HuH-7 (cell line): ENCODE data around the gene SIPA1L3.

Experiments used
- DNase-seq: peaks from one replicate; pipeline ENCODE4 v3.0.0; 2011; ENCODE audit warnings: low spot score

SIPA1L3 gene

DNA sequence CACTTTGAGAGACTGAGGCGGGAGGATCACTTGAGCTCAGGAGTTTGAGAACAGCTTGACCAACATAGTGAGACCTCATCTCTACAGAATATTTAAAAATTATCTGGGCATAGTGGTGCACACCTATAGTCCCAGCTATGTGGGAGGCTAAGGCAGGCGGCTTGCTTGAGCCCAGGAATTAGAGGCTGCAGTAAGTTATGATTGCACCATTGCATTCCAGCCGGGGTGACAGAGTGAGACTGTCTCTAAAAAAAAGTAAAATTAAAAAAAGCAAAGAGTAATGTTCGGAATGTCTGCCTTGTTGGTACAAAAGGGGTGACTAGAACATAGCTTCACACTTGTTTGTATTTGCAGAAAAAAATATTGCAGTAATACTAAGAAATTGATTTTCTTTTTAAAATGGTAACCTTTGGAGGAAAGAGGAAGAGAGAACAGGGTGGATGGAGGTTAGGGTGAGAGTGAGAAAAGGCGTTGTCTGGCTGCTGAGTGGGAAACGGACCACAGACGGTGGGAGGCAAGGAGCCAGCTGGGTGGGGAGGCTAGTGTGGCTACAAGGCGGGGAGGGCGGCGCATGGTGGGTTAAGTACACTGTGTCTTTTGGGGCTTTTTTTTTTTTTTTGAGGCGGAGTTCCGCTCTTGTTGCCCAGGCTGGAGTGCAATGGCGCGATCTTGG is 339.0 kb downstream of the SIPA1L3 start:
- no peak for DNase-seq

DNA sequence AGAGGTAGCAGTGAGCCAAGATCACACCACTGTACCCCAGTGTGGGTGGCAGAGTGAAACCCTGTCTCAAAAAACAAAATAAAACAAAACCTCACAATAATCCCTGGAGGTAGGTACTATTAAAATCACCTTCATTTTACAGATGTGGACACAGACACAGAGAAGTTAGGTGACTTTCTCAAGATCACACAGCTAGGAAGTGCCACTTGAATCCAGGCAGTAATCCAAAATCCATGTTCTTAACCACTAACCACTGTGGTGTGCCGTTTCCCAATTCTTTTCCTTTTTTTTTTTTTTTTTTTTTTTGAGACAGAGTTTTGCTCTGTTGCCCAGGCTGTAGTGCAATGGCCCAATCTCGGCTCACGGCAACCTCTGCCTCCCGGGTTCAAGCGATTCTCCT is 340.1 kb downstream of the SIPA1L3 start:
- no peak for DNase-seq

DNA sequence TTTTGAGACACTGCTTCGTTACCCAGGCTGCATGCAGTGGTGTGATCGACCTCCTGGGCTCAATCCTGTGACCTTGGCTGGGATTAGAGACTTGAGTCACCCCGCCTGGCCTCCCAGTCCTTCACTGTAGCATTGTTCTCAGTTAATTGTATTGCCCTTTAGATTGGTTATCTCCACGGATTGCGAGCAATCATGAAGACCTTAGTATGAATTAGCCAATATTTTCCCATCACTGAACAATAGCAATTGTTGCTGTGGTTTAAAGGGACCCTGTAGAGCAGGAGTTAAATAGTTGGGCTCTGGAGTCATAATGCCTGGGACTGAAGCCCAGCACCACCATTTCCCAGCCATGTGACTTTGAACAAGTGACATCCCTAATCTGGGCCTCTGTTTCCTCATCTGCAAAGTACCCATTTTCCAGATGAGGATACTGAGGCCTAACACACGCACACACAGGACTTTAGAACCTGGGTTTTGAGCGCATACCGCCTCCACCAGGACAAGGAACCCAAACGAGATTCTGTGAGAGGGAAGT is 340.8 kb downstream of the SIPA1L3 start:
- no peak for DNase-seq

DNA sequence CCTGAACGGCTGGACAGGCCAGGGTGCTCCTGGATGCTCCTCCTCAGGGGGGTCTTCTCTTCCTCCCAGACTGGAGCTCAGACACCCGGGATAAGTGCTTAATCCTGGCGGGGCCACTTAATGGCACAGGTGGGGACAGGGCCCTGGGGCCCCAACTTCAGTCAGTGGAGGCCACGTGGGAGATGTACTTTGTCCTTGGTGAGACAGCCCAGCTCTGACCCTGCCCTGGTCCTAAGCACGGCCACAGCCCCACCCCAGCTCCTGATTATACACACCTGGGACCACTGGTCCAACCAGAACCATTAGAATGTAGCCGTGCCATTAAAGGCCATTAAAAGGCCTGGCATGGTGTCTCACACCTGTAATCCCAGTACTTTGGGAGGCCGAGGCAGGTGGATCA is 341.4 kb downstream of the SIPA1L3 start:
- DNase-seq, result no peak

DNA sequence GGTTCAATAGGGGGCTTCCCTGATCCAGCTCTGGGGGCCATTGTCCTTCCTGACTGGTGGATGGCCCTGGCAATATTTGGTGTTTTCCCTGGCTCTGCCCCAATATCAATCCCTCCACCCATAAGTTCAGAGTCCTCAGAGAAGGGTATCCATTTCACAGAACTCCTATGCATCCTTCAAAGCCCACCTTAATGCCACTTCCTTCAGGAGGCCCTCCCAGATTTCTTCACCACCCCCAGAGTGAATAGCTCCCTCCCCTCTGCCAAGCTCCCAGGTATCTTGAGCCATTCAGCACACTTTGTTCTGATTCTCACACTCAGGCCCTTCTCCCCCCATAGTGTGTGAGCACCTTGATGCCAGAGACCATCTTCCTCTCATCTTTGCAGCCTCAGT is 343.4 kb downstream of the SIPA1L3 start:
- no peak for DNase-seq

DNA sequence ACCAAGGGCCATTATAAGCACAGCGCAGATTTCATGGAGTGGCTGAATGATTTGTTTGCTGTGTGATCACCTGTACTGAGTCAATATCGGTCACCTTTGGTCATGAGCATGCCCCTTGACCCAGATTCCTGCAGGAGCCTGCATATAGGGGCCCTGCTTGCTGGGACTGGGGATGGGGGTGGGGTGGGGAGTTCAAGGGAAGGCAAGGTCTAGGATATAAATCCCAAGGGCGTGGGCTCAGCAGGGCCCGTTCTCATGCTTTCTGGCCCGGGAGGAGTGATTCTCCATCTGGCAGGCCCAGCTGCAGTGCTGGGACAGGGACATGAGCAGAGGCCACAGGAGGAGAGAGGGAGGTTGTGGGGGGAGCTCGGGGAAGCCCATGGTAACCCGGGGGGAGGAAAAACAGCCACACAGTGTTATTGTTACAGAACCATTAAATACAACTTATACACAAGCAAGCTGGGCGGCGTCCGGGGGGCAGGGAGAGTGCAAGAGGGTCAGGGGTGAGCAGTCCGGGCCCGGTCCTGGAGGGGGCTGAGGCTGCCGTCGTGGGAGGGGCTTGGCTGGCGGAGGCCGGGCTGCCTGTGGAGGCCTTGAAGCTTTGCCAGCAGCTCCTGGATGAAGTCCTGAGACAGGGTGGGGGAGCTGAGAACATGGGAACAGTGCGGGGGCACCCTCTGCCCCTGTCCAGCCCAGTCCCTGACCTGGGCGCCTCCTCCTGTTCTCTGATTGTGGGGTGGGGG is 344.0 kb downstream of the SIPA1L3 start:
- DNase-seq, result peak; percentile 87

DNA sequence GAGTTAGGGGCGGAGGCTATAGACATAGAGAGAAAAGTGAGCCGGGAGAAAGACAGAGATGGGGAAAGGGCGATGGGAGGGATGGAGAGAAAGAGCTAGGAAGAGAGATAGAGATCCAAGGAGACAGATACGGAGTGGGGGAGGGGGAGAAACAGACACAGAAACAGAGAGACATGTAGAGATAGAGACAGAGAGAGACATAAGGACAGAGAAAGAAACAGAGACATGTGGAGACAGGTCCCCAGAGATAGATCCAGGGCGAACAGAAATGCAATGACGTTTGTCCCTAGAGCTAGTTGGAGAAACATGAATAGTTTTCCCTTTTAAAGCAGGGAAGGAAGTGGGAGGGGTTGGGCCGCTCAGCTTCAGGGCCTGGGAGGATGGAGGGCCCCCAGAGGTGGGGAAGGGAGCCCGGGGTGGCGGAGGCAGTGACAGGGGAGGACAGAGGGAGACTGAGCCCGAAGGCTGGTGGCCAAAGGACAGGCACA is 344.6 kb downstream of the SIPA1L3 start:
- no peak for DNase-seq

DNA sequence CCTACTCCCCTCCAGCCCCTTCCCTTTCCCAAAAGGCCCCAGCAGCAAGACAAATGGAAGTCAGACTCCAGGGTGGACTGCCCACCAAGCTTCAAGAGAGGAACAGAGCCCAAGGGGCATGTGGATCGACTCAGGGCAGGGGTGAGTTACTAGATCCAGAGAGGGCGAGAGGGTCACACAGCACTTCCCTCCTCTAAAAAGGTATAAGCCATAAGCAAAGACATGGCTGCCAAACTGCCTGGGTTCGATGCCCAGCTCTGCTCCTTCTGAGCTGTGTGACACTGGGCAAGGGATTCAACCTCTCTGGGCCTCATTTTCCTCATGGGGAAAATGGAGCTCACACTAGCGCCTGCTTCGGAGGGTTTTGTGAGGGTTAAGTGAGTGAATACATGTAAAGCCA is 345.4 kb downstream of the SIPA1L3 start:
- no peak for DNase-seq

DNA sequence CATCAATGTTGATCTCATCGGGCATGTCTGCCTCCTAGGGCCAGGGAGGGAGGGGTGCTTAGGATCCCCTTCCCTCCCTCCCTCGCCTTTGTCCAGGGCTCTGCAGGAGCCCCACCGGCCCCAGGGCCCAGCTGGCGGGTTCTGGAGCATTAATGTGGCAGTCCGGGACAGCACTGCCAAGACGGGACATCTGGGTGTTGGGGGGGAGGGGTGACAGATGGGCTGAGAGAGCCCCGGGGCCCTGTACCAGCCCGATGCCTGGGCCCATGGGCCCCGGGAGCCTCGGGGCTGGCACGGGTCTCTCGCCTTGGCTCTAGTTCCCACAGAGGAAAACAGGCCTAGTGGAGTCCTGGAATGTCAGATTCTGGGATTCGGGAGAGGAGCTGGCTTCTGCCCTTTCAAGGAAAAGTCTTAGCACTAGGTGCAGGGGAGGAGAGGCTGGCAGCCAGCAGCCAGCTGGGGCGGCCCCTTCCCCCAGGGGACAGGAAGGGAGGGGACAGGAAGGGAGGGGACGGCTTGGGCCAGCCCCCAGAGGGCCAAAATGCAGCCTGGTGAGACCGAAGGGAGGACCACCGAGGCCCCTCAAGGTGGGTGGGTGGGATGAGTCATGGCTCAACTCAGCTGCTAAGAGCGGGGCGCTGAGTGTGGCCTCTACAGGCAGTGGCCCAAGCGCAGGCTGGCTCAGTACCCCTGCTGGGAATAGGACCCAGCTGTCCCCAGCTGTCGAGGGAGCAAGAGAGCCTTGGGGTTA is 346.1 kb downstream of the SIPA1L3 start:
- no peak for DNase-seq

DNA sequence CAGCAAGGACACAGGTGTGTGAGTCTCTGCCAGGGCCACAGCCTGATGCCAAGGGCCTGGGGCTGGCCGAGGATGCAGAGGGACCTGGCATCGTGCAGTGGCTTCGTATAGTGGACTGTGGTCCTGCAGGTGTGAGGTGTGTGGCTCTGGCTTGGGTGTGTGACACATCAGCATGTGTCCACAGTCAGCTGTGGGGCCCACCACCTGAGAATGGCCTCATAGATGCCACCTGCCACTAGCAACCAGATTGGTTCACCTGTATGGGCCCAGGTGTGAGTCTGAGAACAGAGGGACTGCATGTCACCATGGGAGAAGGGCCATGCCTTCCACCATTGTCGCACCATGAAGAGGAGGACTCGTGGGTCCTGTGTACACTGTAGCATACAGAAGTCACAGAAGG is 346.8 kb downstream of the SIPA1L3 start:
- no peak for DNase-seq

DNA sequence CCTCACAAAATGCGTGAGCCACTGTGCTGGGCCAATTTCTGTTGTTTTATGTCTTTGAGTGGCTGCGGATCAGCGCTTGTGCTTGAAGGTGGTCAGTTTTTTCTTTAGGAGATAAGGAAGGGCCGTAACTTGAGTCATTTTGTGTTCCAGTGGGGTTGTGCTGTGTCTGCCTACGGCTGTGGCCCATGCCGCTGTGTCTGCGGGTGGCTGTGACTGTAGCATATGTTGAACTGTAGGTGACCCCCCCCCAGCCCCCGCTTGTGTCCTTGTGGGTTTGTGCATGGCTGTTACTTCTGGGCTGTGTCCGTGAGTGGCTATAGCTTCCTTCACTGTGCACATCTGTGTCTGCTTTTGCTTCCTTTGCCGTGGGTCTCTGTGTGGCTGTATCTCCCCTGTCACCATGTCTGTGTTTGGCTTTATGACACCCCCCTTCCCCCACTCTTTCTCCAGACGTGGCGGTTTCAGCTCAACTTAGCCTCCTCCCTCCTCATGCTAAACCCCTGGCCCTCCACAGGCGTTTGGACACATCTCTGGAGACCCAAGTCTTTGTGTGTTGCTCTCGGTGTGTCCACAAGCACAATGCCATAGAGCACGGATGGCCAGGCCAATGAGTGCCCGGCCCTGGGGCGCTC is 348.5 kb downstream of the SIPA1L3 start:
- no peak for DNase-seq
